GM19467 (cell line): ENCODE measurements around the gene PLEKHD1.
"Not testable (repeated sequence)": the region's sequence is repeated elsewhere in the genome, so short reads cannot be mapped to it uniquely, and the experiment has no call there.

Experiments used
- ATAC-seq: cut with Tn5 transposase; IDR thresholded peaks from one replicate; pipeline ENCODE4 v1.9.1; 2021; ENCODE audit warnings: mild to moderate bottlenecking, moderate library complexity; ENCODE audit not compliant: unreplicated experiment

Gene PLEKHD1

DNA sequence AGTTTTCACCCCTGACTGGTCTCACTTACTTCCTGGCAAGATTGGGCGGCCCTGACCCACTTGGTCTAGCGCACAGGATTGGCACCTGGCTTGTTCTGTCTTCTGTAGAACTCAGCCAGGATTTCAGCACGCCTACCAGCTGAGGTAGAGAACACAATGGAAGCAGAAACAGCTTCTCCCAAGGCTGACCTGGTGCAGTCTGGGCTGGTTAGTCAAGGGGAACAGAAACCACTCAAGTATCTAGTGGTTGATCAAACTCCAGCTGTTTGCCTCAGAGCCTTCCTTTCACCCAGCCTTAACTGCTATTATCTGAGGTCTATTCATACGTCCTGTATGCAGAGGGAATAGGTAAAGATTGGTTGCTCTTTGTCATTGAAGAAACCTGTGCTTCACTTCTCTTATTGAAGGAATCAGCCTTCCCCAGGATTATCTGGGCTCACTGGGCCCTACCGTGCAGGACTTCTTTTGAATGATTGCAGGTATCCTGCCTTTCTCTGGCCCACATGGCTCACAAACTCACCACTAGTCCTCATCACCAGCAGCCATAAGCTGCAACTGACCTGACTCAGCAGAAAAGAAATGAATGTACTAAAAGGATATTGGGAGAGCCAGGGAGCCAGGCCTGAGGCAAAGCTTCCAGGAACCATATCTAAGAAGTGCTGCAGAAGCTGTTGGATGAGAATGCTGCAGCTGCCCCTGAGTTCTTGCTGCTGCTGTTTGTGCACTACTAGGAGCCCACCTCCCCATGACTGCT, 2.5 kb upstream of the PLEKHD1 start:
- peak; percentile 92 for ATAC-seq

DNA sequence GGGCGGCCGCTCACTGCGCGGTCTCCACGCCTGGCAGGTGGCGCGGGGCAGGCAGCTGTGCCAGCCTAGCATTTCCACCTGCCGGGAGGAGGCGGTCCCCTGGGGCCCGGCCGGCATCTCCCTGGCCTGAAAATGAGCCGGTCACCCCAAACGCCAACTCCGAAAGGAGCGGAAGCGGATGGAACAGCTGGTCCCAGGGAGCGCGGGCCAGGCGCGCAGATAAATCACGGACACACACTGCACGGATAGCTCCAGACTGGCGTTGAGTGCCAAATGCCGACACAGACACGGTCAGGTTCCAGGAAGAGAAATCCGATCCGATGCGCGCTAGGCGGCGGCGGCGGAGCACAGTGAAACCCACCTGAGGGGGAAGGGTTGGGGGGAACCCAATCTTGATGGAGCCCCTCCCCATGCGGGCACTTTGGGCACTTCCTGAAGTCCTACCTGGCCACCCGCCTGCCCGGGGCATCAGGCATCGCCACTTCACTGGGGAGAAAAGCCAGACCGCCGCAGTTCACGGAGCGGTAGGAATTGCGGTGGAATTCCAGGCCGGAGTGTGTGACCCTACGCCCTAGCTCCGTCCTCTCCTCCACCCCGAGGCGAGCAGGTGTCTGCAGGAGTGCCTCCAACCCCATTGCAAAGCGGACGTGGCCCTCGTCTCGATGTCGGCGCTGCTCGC, 624 bp upstream of the PLEKHD1 start:
- ATAC-seq: no peak

- ATAC-seq: no peak
Measured at GRCh38 chr14:69485315-69485660, 760 bp downstream of the PLEKHD1 start.

GRCh38 chr14:69485701-69486100, 1.2 kb downstream of the PLEKHD1 start:
- no peak for ATAC-seq

- no peak for ATAC-seq
Measured at GRCh38 chr14:69487226-69487625, 2.7 kb downstream of the PLEKHD1 start.

- no peak for ATAC-seq
Measured at GRCh38 chr14:69487771-69488170, 3.2 kb downstream of the PLEKHD1 start.

DNA sequence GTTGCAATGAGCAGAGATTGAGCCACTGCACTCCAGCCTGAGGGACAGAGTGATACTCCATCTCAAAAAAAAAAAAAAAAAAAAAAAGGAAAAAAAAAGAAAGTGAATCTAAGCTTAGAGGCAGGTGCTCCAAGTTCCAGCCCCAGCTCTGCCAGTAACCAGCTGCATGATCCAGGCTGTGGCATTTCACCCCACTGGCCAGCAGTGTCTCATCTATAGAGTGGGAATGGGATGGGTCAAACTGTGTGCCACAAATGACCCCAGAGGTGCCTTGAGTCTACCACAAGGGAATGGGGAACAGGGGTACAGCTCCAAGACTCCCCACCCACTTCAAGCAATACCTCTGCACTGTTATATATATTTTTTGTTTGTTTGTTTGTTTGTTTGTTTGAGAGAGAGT, 5.0 kb downstream of the PLEKHD1 start:
- ATAC-seq: no peak

- ATAC-seq: no peak
Measured at GRCh38 chr14:69490219-69490918, 5.8 kb downstream of the PLEKHD1 start.

- no peak for ATAC-seq
Measured at GRCh38 chr14:69491193-69491592, 6.7 kb downstream of the PLEKHD1 start.

GRCh38 chr14:69493038-69493437, 8.5 kb downstream of the PLEKHD1 start:
- no peak for ATAC-seq

DNA sequence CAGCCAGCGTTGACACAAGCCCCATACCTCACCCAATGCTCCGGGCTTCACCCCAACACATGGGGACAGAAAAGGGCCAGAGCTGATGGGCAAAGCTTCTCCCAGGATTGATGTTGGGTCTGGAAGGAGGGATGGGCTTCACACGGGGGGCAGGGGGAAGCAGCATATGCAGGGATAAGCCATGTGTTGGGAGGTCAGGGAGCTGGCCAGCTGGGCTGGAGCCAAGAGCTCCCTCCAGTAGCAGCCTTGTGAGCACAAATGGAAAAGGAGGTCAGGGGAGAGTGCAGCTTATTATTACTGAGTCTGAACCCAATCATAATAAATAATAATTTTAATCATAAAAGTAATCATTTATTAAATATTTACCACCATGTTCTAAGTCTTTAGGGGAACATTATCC, 9.3 kb downstream of the PLEKHD1 start:
- no peak for ATAC-seq

GRCh38 chr14:69495341-69495921, 10.9 kb downstream of the PLEKHD1 start:
- ATAC-seq: no peak

GRCh38 chr14:69497866-69498265, 13.3 kb downstream of the PLEKHD1 start:
- ATAC-seq: not testable (repeated sequence)

DNA sequence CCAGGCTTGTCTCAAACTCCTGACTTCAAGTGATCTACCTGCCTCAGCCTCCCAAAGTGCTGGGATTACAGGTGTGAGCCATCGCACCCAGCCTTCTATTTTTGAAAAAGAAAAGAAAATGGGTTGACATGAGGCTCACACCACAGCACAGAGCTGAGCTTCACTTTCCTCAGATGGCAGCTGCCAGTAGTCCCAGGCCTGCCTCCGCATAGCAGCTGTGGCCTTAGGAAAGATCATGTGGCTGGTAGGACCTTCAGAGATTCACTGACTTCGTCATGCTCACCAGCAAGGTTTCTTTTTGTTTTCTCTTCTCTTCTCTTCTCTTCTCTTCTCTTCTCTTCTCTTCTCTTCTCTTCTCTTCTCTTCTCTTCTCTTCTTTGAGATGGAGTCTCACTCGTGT, 13.8 kb downstream of the PLEKHD1 start:
- not testable (repeated sequence) for ATAC-seq

DNA sequence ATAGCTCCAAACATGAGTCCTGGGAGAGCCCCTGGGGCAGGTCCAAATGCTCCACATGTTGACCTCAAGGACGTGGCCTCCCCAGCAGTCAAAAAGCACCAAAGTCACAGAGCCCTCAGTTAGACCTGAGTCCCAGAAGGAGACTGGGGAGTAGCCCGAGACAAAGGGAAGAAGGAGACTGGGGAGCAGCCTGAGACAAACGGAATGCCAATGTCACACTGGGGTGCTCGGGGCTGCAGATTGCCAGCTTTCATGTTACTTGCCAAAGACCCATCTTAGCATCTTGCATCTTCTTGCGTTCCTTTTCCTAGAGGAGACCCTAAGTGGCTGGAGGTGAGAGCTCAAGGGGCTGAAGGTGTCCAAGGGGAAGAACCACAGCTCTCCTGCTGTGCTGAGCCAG, 14.9 kb downstream of the PLEKHD1 start:
- ATAC-seq: no peak

GRCh38 chr14:69500096-69500495, 15.6 kb downstream of the PLEKHD1 start:
- ATAC-seq: no peak

GRCh38 chr14:69500736-69501135, 16.2 kb downstream of the PLEKHD1 start:
- no peak for ATAC-seq

DNA sequence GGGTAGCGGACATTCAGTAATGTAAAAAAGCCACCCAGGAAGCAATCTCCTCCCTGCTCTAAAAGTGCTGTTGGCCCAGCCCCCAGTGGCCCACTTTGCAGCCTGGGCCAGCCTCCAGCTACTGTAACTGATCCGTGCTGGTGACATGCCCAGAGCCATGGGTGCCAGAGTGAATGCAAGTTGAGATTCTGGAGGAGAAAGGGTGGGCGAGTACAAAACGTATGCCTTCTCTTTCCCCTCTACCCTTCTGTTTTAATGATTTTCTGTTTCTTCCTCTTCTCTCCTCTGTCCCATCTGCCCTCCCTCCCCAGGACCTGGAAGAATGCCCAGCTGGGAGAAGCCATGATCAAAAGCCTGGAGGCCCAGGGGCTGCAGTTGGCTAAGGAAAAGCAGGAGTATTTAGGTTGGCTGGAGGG, 16.9 kb downstream of the PLEKHD1 start:
- ATAC-seq: no peak

GRCh38 chr14:69504775-69505174, 20.2 kb downstream of the PLEKHD1 start:
- ATAC-seq: no peak

DNA sequence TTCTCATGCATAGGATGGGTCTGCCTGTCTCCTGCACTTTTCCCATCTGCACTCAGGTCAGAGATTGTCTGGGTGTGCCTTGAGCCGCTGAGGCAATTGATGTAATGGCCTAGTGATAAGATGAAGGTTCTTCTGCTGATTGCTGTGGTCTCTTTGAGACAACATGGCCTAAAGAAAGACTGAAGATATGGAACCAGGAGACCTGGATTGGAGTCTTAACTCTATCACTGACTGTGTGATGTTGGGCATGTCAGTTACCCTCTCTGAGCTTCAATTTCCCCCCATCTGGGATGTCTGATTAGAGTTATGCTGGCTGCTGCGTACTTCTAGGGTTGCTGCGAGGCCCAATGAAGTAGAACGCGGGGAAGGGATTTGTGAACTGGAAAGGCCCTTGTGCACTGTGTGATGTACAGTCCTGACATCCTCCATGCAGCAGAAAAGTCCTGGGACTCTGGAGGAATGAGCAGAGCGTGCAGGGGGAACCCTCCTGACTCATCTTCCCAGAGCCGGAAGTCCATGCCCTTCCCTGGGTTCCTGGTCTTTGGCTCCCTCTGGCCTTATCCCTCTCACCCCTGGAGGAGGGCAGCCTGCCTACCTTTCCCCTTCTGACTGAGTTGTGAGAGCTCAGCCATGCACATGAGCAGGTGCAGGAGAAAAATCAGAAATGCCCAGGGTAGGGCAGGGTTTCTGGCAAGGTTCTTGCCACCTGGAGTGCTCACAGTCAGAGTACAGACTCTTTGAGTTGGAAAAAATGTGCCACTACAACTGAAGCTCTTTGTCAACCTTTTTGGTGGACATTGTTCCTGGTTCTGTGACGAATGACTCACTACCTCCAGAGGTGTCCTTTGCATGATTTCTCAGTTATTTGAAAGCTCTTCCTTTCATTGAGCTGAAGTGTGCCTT, 21.1 kb downstream of the PLEKHD1 start:
- ATAC-seq: no peak

DNA sequence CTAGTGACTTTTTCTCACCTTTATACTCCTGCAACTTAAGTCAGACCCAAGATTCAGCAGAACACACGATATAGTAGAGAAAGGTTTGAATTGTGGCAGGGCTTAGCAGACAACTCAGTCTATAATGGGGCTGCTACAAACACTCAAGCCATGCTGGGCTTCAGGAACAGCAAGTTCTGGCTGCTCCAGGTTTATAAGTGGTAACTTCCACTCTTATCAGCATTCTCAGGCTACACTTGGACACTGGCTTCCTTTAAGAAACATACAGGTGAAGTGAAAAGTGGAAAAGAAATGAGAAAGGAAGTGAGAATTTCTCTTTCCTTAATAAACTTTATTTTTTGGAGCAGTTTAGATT, 21.7 kb downstream of the PLEKHD1 start:
- no peak for ATAC-seq
